Measurements from ENCODE around the gene TALDO1.

TALDO1 gene

DNA sequence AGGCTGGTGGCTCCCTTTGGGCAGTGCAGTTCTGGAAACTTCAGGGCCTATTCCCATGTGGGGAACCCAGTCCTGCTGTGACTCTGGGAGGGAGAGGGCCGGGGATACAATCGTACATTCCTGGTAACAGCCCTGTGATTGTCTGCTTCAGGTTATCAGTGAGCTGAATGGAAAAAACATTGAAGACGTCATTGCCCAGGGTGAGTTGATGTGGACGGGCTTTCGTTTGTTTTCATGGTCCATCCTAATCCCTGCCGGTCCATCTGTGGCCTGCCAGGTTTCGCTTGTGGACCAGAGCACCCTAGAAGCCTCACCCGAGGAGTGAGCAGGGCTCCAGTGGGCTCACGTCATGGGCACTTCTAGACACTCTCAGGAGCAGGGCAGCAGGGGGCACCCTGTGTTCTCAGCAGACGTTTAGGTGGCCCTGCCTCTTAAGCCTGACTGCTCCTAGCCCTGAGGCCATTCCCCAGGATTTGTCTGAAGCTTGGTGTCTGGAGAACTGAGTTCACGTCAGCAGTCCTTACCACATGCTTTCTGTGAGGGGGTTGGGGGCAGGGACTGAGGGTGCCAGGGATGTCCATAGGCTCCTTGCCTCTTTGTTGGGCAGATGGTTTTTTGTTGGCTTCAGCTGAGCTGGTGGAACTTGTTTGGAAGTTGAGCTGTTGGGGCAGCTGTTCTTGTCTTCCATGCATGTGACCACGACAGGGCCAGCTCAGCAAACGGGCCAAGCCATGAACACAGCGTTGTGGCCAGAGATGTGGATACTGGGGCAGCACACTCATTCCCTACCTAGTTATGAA is 64.4 kb downstream of the TALDO1 start:
- DNase-seq (ENCODE audit: low spot score in 2 of 2) = no peak
- no peaks in the 10 kb centered on the region for H3K27me3 Mint-ChIP-seq
- no peaks in the 10 kb centered on the region for H3K9me3 Mint-ChIP-seq
- H3K4me3 Mint-ChIP-seq = peak overlapping the region; percentile 89
- no peak for ATAC-seq (replicated peaks; ENCODE audit: extremely low read depth, poor library complexity, severe bottlenecking)
- H3K4me1 Mint-ChIP-seq = peaks cover 35% of the 10 kb centered on the region
- H3K27ac Mint-ChIP-seq (ENCODE audit: low read depth) = peak overlapping the region; percentile 95
- H3K36me3 Mint-ChIP-seq (ENCODE audit: insufficient read depth) = peaks cover 51% of the 10 kb centered on the region

DNA sequence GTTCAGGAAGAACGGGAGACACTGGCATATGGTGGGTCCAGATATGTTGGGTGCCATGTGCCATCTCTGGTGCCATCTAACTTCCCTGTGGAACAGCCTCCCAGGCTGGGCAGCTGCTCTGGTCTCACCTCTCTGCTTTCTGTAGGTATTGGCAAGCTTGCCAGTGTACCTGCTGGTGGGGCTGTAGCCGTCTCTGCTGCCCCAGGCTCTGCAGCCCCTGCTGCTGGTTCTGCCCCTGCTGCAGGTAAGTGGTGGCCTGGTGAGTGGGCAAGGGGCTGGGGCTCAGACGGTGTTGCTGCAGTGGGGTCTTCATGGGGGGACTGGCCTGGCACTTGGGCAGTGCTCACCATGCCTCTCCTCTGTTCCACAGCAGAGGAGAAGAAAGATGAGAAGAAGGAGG is 65.1 kb downstream of the TALDO1 start:
- no peak for DNase-seq (ENCODE audit: low spot score in 2 of 2)

DNA sequence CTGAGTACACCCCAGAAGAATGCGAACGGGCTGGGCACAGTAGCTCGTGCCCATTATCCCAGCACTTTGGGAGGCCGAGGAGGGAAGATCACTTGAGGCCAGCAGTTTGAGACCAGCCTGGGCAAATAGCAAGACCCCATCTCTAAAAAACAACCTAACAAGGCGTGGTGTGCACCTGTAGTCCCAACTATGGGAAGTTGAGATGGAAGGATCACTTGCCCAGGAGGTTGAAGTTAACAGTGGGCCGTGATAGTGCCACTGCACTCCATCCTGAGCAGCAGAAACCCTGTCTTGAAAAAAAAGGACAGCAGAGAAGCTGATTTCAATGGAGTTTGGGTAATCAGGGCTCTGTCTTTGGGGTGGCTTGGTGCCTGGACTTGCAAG is 65.8 kb downstream of the TALDO1 start:
- ATAC-seq (replicated peaks; ENCODE audit: extremely low read depth, poor library complexity, severe bottlenecking) = no peak
- DNase-seq (ENCODE audit: low spot score in 2 of 2) = no peak
- Mint-ChIP-seq H3K27me3 (no peaks in the 10 kb centered on the region), H3K9me3 (no peaks in the 10 kb centered on the region), H3K27ac (ENCODE audit: low read depth) (no peak overlapping the region), H3K36me3 (ENCODE audit: insufficient read depth) (peaks cover 51% of the 10 kb centered on the region), H3K4me1 (peaks cover 30% of the 10 kb centered on the region), H3K4me3 (no peak overlapping the region)

More for the DNA sequence above, 65.1 kb downstream of the TALDO1 start:
- ATAC-seq (replicated peaks; ENCODE audit: extremely low read depth, poor library complexity, severe bottlenecking) = no peak
- no peak overlapping the region for H3K27ac Mint-ChIP-seq (ENCODE audit: low read depth)
- no peaks in the 10 kb centered on the region for H3K27me3 Mint-ChIP-seq
- H3K9me3 Mint-ChIP-seq = no peaks in the 10 kb centered on the region
- peaks cover 35% of the 10 kb centered on the region for H3K4me1 Mint-ChIP-seq
- H3K36me3 Mint-ChIP-seq (ENCODE audit: insufficient read depth) = peaks cover 49% of the 10 kb centered on the region
- peak overlapping the region; percentile 89 for H3K4me3 Mint-ChIP-seq

DNA sequence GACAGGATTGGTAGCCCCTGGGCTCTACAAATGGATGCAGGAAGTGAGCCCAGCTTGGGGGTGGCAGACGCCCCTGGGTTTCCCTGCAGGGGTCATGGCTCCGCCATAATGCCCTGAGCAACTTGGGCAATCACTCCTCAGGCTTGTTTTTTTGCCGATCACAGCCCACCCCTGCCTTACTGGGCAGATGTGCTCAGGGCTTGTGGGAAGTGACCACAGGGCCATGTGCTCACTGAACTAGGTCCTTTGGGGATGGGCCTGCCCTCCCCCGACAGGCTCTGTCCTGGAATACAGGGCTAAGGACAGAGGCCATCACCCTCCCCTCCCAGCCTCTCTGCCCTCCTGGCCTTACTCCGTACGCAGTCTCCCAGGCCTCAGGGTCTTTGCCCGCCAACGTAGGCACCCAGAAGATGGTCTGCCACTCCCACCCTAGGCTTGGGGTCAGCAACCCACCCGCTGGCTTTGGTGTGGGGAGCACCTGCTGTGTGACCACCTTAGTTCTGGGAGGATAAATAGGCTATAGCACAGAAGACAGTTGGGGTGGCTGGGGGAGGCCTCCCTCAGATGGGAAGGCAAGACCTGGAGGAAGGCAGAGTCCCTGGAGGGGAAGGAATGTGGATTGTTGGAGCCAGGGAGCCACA is 66.3 kb downstream of the TALDO1 start:
- H3K27me3 Mint-ChIP-seq = no peaks in the 10 kb centered on the region
- no peak overlapping the region for H3K4me3 Mint-ChIP-seq
- H3K36me3 Mint-ChIP-seq (ENCODE audit: insufficient read depth) = peaks cover 51% of the 10 kb centered on the region
- no peak overlapping the region for H3K27ac Mint-ChIP-seq (ENCODE audit: low read depth)
- no peak for DNase-seq (ENCODE audit: low spot score in 2 of 2)
- no peaks in the 10 kb centered on the region for H3K9me3 Mint-ChIP-seq
- ATAC-seq (replicated peaks; ENCODE audit: extremely low read depth, poor library complexity, severe bottlenecking) = no peak
- peaks cover 26% of the 10 kb centered on the region for H3K4me1 Mint-ChIP-seq

Data from central memory CD8-positive, alpha-beta T cell (primary cell).